Calu3 (cell line): ENCODE data around the gene NELFA. TPM values are rescaled to one million over a fixed set of nuclear protein-coding genes. Genes with fewer than 3 reads are reported as not detected.

Experiments used
- BruUV-seq: library from RNA; stranded (reverse); fragments of 400-500 nt; replicated peaks from 2 replicates; lab custom pipeline; 2021; lab: Mats Ljungman, UMichigan
- CTCF ChIA-PET: fragments of 300-600 bp; sonication (Branson Sonifier 250); formaldehyde crosslinking; loops from one replicate; lab custom pipeline; 2022; ENCODE audit warnings: antibody characterized with exemption; lab: Charles Lee
- DNase-seq: peaks from one replicate; pipeline ENCODE4 v3.0.0; 2022
- H3K27ac Mint-ChIP-seq: one replicate; pipeline ENCODE4 v1.8.0; 2022; ENCODE audit warnings: mixed read lengths; ENCODE audit not compliant: unreplicated experiment
- H3K27me3 Mint-ChIP-seq: one replicate; pipeline ENCODE4 v1.8.0; 2022; ENCODE audit warnings: mixed read lengths; ENCODE audit not compliant: unreplicated experiment
- H3K36me3 Mint-ChIP-seq: one replicate; pipeline ENCODE4 v1.8.0; 2022; ENCODE audit warnings: mild to moderate bottlenecking, moderate library complexity, mixed read lengths; ENCODE audit not compliant: insufficient read depth, unreplicated experiment
- H3K4me1 Mint-ChIP-seq: one replicate; pipeline ENCODE4 v1.8.0; 2022; ENCODE audit warnings: mild to moderate bottlenecking, low read depth, mixed read lengths; ENCODE audit not compliant: unreplicated experiment
- H3K4me3 Mint-ChIP-seq: one replicate; pipeline ENCODE4 v1.8.0; 2022; ENCODE audit warnings: mild to moderate bottlenecking, low read depth, moderate library complexity, mixed read lengths; ENCODE audit not compliant: unreplicated experiment
- H3K9me3 Mint-ChIP-seq: one replicate; pipeline ENCODE4 v1.8.0; 2022; ENCODE audit warnings: low read depth, mixed read lengths; ENCODE audit not compliant: unreplicated experiment
- intact Hi-C: fragments of 100-400 bp; cut with micrococcal nuclease; formaldehyde crosslinking; loops from one replicate; pipeline ENCODE4 v1.10.0; 2022; ENCODE audit not compliant: unreplicated experiment
- microRNA-seq: library from miRNA; unstranded; fragments of <30 nt; microRNA quantifications from one replicate; pipeline ENCODE4 v1.2.0, GENCODE V29; 2022
- total RNA-seq: library from RNA; stranded (reverse); gene quantifications from 2 replicates; pipeline ENCODE4 v1.2.3, GENCODE V29; 2022
- TF ChIP-seq, protein P1 (sequence below): fragments of 200-600 bp; IDR thresholded peaks from one replicate; pipeline ENCODE4 v1.8.0; 2022; ENCODE audit warnings: antibody characterized with exemption; ENCODE audit not compliant: unreplicated experiment

Gene NELFA
- total RNA-seq, 1 experiment from 2014 or later = 29.9 TPM

DNA sequence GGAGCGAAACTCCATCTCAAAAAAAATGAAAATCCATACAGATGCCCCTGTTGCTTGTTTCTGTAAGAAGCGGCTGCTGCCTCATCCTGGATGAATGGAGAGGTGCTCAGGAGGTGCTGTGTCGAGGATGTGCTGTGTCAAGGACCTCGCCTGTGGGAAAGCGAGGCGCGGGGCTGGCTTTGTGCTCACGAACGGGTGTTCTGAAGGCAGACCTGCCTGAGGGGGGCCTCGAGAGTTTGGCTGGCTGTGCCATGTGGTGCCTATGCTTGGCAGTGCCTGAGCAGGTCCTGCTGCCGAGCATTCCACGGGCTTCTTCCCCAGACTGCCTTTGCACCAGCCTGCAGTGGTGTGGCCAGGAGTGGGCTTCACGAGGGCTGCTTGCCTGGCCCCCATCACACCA is 76.0 kb downstream of the NELFA start:
- no peaks in the 10 kb centered on the region for H3K27me3 Mint-ChIP-seq
- no TSS peak for BruUV-seq
- H3K9me3 Mint-ChIP-seq = no peaks in the 10 kb centered on the region
- CTCF ChIA-PET = no interaction called here
- TF ChIP-seq, protein P1, sequence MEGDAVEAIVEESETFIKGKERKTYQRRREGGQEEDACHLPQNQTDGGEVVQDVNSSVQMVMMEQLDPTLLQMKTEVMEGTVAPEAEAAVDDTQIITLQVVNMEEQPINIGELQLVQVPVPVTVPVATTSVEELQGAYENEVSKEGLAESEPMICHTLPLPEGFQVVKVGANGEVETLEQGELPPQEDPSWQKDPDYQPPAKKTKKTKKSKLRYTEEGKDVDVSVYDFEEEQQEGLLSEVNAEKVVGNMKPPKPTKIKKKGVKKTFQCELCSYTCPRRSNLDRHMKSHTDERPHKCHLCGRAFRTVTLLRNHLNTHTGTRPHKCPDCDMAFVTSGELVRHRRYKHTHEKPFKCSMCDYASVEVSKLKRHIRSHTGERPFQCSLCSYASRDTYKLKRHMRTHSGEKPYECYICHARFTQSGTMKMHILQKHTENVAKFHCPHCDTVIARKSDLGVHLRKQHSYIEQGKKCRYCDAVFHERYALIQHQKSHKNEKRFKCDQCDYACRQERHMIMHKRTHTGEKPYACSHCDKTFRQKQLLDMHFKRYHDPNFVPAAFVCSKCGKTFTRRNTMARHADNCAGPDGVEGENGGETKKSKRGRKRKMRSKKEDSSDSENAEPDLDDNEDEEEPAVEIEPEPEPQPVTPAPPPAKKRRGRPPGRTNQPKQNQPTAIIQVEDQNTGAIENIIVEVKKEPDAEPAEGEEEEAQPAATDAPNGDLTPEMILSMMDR = no peak
- DNase-seq = no peak
- H3K36me3 Mint-ChIP-seq = peaks cover 14% of the 10 kb centered on the region
- no peaks in the 10 kb centered on the region for H3K4me1 Mint-ChIP-seq
- intact Hi-C loops = no loop called here
- H3K4me3 Mint-ChIP-seq = no peak overlapping the region
- no peak overlapping the region for H3K27ac Mint-ChIP-seq

Small RNAs within 50 kb of the gene (microRNA-seq; reads per million reads assigned to microRNA genes)
- gene MIR943 = 1.4 reads per million

Other genes with a start within 250 kb of the NELFA start
- 34.3 and 47.5 TPM in 2 replicates for gene FGFR3, start 215.7 kb downstream of the NELFA start, total RNA-seq
- 47.2 and 56.7 TPM in 2 replicates for gene LETM1, start 152.8 kb downstream of the NELFA start, total RNA-seq
- gene NSD2, start 137.6 kb downstream of the NELFA start, total RNA-seq = 96.0 and 104 TPM in 2 replicates
- gene NAT8L, start 50.4 kb upstream of the NELFA start, total RNA-seq = 0.83 and 1.3 TPM in 2 replicates
- 12.9 and 13.4 TPM in 2 replicates for gene HAUS3, start 233.1 kb upstream of the NELFA start, total RNA-seq
- gene POLN, start 233.1 kb upstream of the NELFA start, total RNA-seq = 4.1 and 5.2 TPM in 2 replicates